ENCODE measurements around the gene PPP6R1.

PPP6R1 gene

GRCh38 chr19:55257461-55258420, 1.1 kb downstream of the PPP6R1 start:
- DNase-seq = no peak

- DNase-seq = no peak
Measured at GRCh38 chr19:55256562-55257460, 2.0 kb downstream of the PPP6R1 start.

- peak; percentile 42 for DNase-seq
Measured at GRCh38 chr19:55255618-55256423, 3.0 kb downstream of the PPP6R1 start.

GRCh38 chr19:55254625-55254977, 4.2 kb downstream of the PPP6R1 start:
- DNase-seq = no peak

- peak; percentile 55 for DNase-seq
Measured at GRCh38 chr19:55253842-55254624, 4.8 kb downstream of the PPP6R1 start.

- DNase-seq = peak; percentile 34
Measured at GRCh38 chr19:55252760-55253663, 5.8 kb downstream of the PPP6R1 start.

- no peak for DNase-seq
Measured at GRCh38 chr19:55251341-55252081, 7.3 kb downstream of the PPP6R1 start.

GRCh38 chr19:55250262-55251036, 8.4 kb downstream of the PPP6R1 start:
- DNase-seq = no peak

- DNase-seq = no peak
Measured at GRCh38 chr19:55249841-55250240, 9.0 kb downstream of the PPP6R1 start.

GRCh38 chr19:55248704-55249103, 10.1 kb downstream of the PPP6R1 start:
- no peak for DNase-seq

GRCh38 chr19:55248166-55248675, 10.6 kb downstream of the PPP6R1 start:
- DNase-seq = no peak

GRCh38 chr19:55247621-55248099, 11.2 kb downstream of the PPP6R1 start:
- no peak for DNase-seq

- DNase-seq = no peak
Measured at GRCh38 chr19:55246462-55247451, 12.1 kb downstream of the PPP6R1 start.

GRCh38 chr19:55245236-55245904, 13.4 kb downstream of the PPP6R1 start:
- DNase-seq = no peak

GRCh38 chr19:55244004-55244680, 14.7 kb downstream of the PPP6R1 start:
- no peak for DNase-seq

GRCh38 chr19:55242517-55242916, 16.3 kb downstream of the PPP6R1 start:
- no peak for DNase-seq

All from DMS79 treated with DMSO at 0.1 percent for 48 hours (cell line).